K562 (cell line): ENCODE data around the gene TTYH2.

Source experiments
- CTCF ChIP-seq, 3 experiments: IDR thresholded peaks in 2 of 3; conservative IDR thresholded peaks in 1 of 3; 2 replicates each; pipeline ENCODE4 v1.5.1; 2011 to 2012; ENCODE audit warnings: low read length in 3 of 3, mild to moderate bottlenecking in 3 of 3, control low read depth in 2 of 3, improper control_type of control experiment in 1 of 3, inconsistent platforms in 1 of 3, low read depth in 1 of 3, mixed read lengths in 1 of 3, moderate library complexity in 1 of 3; ENCODE audit not compliant: insufficient read depth in 2 of 3
- ELK3 ChIP-seq: fragments of 450-650 bp; formaldehyde crosslinking; IDR thresholded peaks from 2 replicates; pipeline ENCODE4 v1.4.0; 2020; ENCODE audit warnings: mild to moderate bottlenecking
- HMG20B ChIP-seq: fragments of 250-450 bp; sonication (Bioruptor Pico); IDR thresholded peaks from 2 replicates; pipeline ENCODE4 v1.5.0; 2021; ENCODE audit warnings: mild to moderate bottlenecking
- MXD1 ChIP-seq: fragments of 250-450 bp; sonication (Bioruptor Pico); IDR thresholded peaks from 2 replicates; pipeline ENCODE4 v1.8.0; 2021; ENCODE audit warnings: borderline replicate concordance, mild to moderate bottlenecking, moderate library complexity; ENCODE audit not compliant: poor library complexity, severe bottlenecking
- NFATC3 ChIP-seq: fragments of 450-650 bp; IDR thresholded peaks from 2 replicates; pipeline ENCODE4 v1.6.1; 2017; ENCODE audit warnings: mild to moderate bottlenecking
- SMARCA5 ChIP-seq: fragments of 450-650 bp; IDR thresholded peaks from 2 replicates; pipeline ENCODE4 v1.6.1; 2016
- SNRNP70 ChIP-seq: fragments of 200-400 bp; formaldehyde crosslinking; optimal IDR thresholded peaks from 2 replicates; pipeline ENCODE3; 2017; ENCODE audit warnings: low read depth, low read length
- UBTF ChIP-seq, 2 experiments: IDR thresholded peaks; 2 replicates each; pipeline ENCODE4 v1.6.1; 2012; ENCODE audit warnings: improper control_type of control experiment in 2 of 2, low read depth in 2 of 2, low read length in 2 of 2, borderline replicate concordance in 1 of 2
- ZBED1 ChIP-seq: IDR thresholded peaks from 2 replicates; pipeline ENCODE4 v1.6.1; 2014
- ZBTB26 ChIP-seq: fragments of 450-650 bp; formaldehyde crosslinking; IDR thresholded peaks from 2 replicates; pipeline ENCODE4 v1.4.0; 2022; ENCODE audit warnings: missing genetic modification characterization
- ZNF217 ChIP-seq: sonication (generic); formaldehyde crosslinking; IDR thresholded peaks from 2 replicates; pipeline ENCODE4 v1.8.0; 2022; ENCODE audit warnings: mild to moderate bottlenecking, missing genetic modification reagents
- ZNF274 ChIP-seq: IDR thresholded peaks from 2 replicates; pipeline ENCODE4 v1.6.1; 2011; ENCODE audit warnings: low read depth, mild to moderate bottlenecking, low read length, moderate library complexity, borderline replicate concordance
- ZNF785 ChIP-seq: fragments of 250-450 bp; sonication (Bioruptor Pico); IDR thresholded peaks from 2 replicates; pipeline ENCODE4 v1.4.0; 2020; ENCODE audit warnings: mild to moderate bottlenecking

GRCh38 chr17:74277935-74278334 is 64.6 kb downstream of the TTYH2 start:
- TF ChIP-seq CTCF (IDR thresholded peaks at IDR 0.05 in 2 of 3, conservative IDR thresholded peaks at IDR 0.05 in 1 of 3; ENCODE audit: insufficient read depth in 2 of 3, low read depth in 1 of 3, low read length in 3 of 3) (no peak), ZNF274 (no peak), MXD1 (CRISPR knock-in tag) (no peak), ELK3 (CRISPR knock-in tag) (no peak), SMARCA5 (no peak; the same call in 1 of the 2 replicates), HMG20B (CRISPR knock-in tag) (no peak), ZNF217 (CRISPR knock-in tag) (no peak), NFATC3 (no peak), ZBED1 (no peak), ZBTB26 (no peak), SNRNP70 (no peak), ZNF785 (no peak), UBTF (IDR thresholded peaks at IDR 0.05; ENCODE audit: borderline replicate concordance in 1 of 2, low read depth in 2 of 2, low read length in 2 of 2) (no peak)
